ENCODE measurements around the gene PROB1. TPM values are rescaled to one million over a fixed set of nuclear protein-coding genes. Genes with fewer than 3 reads are reported as not detected.
A peak's percentile ranks its signal among the peaks of the same experiment; 100 is the strongest.

The PROB1 gene
- total RNA-seq, 4 donors from 2014 or later, result 0.55 to 1.1 (median 0.60) TPM; not detected in 1

DNA sequence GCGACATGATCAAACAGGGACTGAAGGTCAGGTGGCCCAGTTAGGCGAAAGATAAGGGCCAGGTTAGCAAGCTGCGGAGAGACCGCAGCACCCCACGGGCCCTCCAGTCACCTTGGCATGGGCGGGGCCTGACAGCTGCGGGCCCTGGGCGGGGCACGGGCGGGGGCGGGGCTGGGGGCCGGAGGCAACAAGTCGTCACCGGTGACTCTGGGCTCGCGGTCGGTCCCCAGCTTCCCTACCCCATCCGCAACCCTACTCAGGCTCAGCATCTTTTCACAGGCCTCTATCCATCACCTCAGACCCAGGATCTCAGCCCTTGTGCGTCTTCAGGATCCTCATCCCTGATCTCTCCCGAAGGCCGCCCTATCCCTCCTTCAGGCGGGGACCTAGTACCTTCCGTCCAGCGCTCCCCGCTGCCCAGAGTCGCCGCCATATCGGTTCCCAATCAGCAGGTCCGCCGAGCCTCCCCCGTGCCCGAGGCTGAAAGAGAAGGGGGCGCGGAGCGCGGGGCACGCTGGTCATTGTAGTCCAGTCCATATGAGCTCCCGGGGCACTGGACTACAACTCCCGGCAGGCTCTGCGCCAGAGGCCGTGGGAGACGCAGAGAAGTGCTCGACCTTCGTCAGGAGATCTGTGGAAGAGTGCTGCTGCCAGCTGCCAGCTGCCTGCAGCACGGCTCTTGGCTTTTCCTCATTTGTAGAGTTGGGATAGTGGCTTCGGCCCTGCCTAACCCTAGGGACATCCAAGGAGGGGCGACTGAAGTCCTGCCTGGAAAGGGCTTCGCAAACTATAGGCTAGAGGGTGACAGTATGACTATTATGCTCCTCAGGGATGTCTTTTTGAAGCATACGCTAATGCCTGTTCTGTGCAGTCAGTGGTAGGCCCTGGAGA, 44.4 kb upstream of the PROB1 start, which contains the start of gene DNAJC18:
TSS of gene DNAJC18 (minus strand) at position 513 of the 891 bp plus-strand sequence. CDS start at position 433, 80 bp downstream.
- no peaks in the 10 kb centered on the region for H3K9me3 ChIP-seq
- peaks cover 3 to 14% (median 9%) of the 10 kb centered on the region in 4 donors for H3K4me1 ChIP-seq
- peak within 1 kb of the TSS; percentile 88 to 96 (median 91) for H3K27ac ChIP-seq
- intact Hi-C loops (cut with DNase I; ENCODE audit: low total_unique reads) (no loop called here), in situ Hi-C loops (cut with MboI; ENCODE audit: low pct_ligation_motif_present in 1 of 4, low pct_unique_long_range_greater_than_20kb in 1 of 4, low sequenced_read_pairs in 3 of 4) (loop anchor here in 1 of 4 donors (25.0 kb wide), 1 partner anchor 323 kb away; no protein-coding TSS in a partner anchor)
- peak; percentile 95 for DNase-seq
- no peaks in the 10 kb centered on the region for H3K36me3 ChIP-seq
- peak within 1 kb of the TSS; percentile 71 to 76 (median 74) for H3K4me3 ChIP-seq
- WGBS, 2 donors (ENCODE audit: low coverage in 1 of 2), result 4% methylated on average over 48 of the region's 49 CpGs; no CpG with 5 or more reads in 1 of the 2 donors
- TF ChIP-seq, protein P1, sequence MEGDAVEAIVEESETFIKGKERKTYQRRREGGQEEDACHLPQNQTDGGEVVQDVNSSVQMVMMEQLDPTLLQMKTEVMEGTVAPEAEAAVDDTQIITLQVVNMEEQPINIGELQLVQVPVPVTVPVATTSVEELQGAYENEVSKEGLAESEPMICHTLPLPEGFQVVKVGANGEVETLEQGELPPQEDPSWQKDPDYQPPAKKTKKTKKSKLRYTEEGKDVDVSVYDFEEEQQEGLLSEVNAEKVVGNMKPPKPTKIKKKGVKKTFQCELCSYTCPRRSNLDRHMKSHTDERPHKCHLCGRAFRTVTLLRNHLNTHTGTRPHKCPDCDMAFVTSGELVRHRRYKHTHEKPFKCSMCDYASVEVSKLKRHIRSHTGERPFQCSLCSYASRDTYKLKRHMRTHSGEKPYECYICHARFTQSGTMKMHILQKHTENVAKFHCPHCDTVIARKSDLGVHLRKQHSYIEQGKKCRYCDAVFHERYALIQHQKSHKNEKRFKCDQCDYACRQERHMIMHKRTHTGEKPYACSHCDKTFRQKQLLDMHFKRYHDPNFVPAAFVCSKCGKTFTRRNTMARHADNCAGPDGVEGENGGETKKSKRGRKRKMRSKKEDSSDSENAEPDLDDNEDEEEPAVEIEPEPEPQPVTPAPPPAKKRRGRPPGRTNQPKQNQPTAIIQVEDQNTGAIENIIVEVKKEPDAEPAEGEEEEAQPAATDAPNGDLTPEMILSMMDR (IDR thresholded peaks at IDR 0.05), result no peak
- TF ChIP-seq POLR2A (IDR thresholded peaks at IDR 0.05), result peak; percentile 42
- TF ChIP-seq POLR2AphosphoS5 (IDR thresholded peaks at IDR 0.05), result peak; percentile 58 to 62 (median 59)
- TF ChIP-seq EP300 (IDR thresholded peaks at IDR 0.05; ENCODE audit: low read depth), result no peak
- H3K27me3 ChIP-seq, result no peaks in the 10 kb centered on the region

DNA sequence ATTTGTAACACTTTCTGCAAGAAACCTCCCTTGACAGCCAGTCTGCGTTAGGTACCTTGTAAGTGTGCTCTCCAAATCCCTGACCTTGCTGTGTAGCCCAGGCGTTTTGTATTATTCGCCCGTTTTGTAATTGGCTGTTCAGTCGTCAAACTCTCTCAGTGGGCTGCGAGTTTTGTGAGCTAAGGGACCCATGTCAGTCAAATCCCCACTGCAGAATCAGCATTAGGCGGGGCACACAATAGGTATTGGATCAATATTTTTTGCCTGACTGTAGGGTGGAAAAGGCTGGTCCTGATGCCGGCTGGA, 43.8 kb upstream of the PROB1 start:
- Histone ChIP-seq H3K4me1 (peaks cover 3 to 14% (median 9%) of the 10 kb centered on the region in 4 donors), H3K9me3 (no peaks in the 10 kb centered on the region), H3K27me3 (no peaks in the 10 kb centered on the region), H3K36me3 (no peaks in the 10 kb centered on the region), H3K4me3 (peak overlapping the region; percentile 71 to 76 (median 74)), H3K27ac (peak overlapping the region; percentile 88 to 96 (median 91))
- no peak for DNase-seq
- intact Hi-C loops (cut with DNase I; ENCODE audit: low total_unique reads), result no loop called here
- in situ Hi-C loops (cut with MboI; ENCODE audit: low pct_ligation_motif_present in 1 of 4, low pct_unique_long_range_greater_than_20kb in 1 of 4, low sequenced_read_pairs in 3 of 4), result loop anchor here in 1 of 4 donors (25.0 kb wide), 1 partner anchor 324 kb away; no protein-coding TSS in a partner anchor
- TF ChIP-seq POLR2A (IDR thresholded peaks at IDR 0.05), result no peak
- no peak for TF ChIP-seq EP300 (IDR thresholded peaks at IDR 0.05; ENCODE audit: low read depth)
- no peak for TF ChIP-seq POLR2AphosphoS5 (IDR thresholded peaks at IDR 0.05)
- TF ChIP-seq, protein P1 (IDR thresholded peaks at IDR 0.05), result no peak
- WGBS, 2 donors (ENCODE audit: low coverage in 1 of 2), result 45% methylated on average over 8 of the region's 8 CpGs; no CpG with 5 or more reads in 1 of the 2 donors

DNA sequence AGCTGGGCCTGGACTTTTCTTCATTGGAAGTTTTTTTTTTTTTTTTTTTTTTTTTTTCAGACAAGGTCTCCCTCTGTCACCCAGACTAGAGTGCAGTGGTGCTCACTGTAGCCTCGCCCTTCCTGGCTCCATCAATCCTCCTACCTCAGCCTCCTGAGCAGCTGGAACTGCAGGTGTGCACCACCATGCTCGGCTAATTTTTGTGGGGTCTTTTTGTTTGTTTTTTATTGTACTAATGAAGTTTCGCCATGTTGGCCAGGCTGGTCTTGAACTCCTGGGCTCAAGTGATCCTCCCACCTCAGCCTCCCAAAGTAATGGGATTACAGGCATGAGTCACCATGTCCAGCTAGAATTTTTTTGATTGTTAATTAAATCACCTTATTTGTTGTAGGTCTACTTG, 40.8 kb upstream of the PROB1 start:
- no peak for DNase-seq
- H3K9me3 ChIP-seq, result no peaks in the 10 kb centered on the region
- WGBS, 2 donors (ENCODE audit: low coverage in 1 of 2), result 94 to 100% methylated on average over 1 to 3 of the region's 3 CpGs
- intact Hi-C loops (cut with DNase I; ENCODE audit: low total_unique reads), result no loop called here
- no peaks in the 10 kb centered on the region for H3K36me3 ChIP-seq
- H3K4me1 ChIP-seq, result peaks cover 3 to 14% (median 9%) of the 10 kb centered on the region in 4 donors
- no peak overlapping the region for H3K4me3 ChIP-seq
- no peak for TF ChIP-seq POLR2AphosphoS5 (IDR thresholded peaks at IDR 0.05)
- TF ChIP-seq POLR2A (IDR thresholded peaks at IDR 0.05), result no peak
- no peak for TF ChIP-seq EP300 (IDR thresholded peaks at IDR 0.05; ENCODE audit: low read depth)
- TF ChIP-seq, protein P1 (IDR thresholded peaks at IDR 0.05), result no peak
- no peaks in the 10 kb centered on the region for H3K27me3 ChIP-seq
- in situ Hi-C loops (cut with MboI; ENCODE audit: low pct_ligation_motif_present in 1 of 4, low pct_unique_long_range_greater_than_20kb in 1 of 4, low sequenced_read_pairs in 3 of 4), result loop anchor here in 1 of 4 donors (25.0 kb wide), 1 partner anchor 327 kb away; no protein-coding TSS in a partner anchor
- no peak overlapping the region for H3K27ac ChIP-seq

DNA sequence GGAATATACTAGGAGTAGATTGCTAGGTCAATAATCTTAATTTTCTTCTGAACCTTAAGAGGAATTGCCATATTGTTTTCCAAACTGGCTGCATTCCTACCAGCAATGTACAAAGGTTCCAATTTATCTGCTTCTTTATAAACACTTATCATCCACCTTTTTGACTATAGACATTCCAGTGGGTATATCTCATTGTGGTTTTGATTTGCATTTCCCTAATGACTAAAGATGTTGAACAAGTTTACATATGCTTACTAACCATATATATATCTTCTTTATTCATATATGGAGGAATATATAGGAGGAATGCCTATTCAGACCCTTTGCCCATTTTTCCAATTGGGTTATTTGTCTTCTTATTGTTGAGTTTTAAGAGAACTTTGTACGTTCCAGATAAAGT, 36.8 kb upstream of the PROB1 start:
- Histone ChIP-seq H3K4me3 (no peak overlapping the region), H3K27me3 (no peaks in the 10 kb centered on the region), H3K4me1 (no peaks in the 10 kb centered on the region), H3K36me3 (no peaks in the 10 kb centered on the region), H3K27ac (no peak overlapping the region), H3K9me3 (no peaks in the 10 kb centered on the region)
- WGBS, 2 donors (ENCODE audit: low coverage in 1 of 2), result 91 to 94% methylated on average over 1 of the region's 1 CpG
- in situ Hi-C loops (cut with MboI; ENCODE audit: low pct_ligation_motif_present in 1 of 4, low pct_unique_long_range_greater_than_20kb in 1 of 4, low sequenced_read_pairs in 3 of 4) (loop anchor here in 1 of 4 donors (25.0 kb wide), 1 partner anchor 331 kb away; no protein-coding TSS in a partner anchor), intact Hi-C loops (cut with DNase I; ENCODE audit: low total_unique reads) (no loop called here)
- TF ChIP-seq, protein P1 (IDR thresholded peaks at IDR 0.05), result no peak
- TF ChIP-seq POLR2AphosphoS5 (IDR thresholded peaks at IDR 0.05) (no peak), POLR2A (IDR thresholded peaks at IDR 0.05) (no peak)
- DNase-seq, result no peak

Data from transverse colon (tissue), 4 donors.